HG03139 (cell line): ENCODE data around the gene BCAS2.

ENCODE experiments used
- ATAC-seq: cut with Tn5 transposase; IDR thresholded peaks from one replicate; pipeline ENCODE4 v1.9.1; 2021; ENCODE audit not compliant: unreplicated experiment

Gene BCAS2

GRCh38 chr1:114559356-114559755, 22.1 kb downstream of the BCAS2 start:
- no peak for ATAC-seq

GRCh38 chr1:114558544-114558943, 22.9 kb downstream of the BCAS2 start:
- ATAC-seq = no peak

GRCh38 chr1:114554577-114554976, 26.8 kb downstream of the BCAS2 start:
- no peak for ATAC-seq

GRCh38 chr1:114552106-114552639, 29.2 kb downstream of the BCAS2 start:
- ATAC-seq = no peak

GRCh38 chr1:114551400-114551799, 30.0 kb downstream of the BCAS2 start:
- ATAC-seq = no peak

- ATAC-seq = no peak
Observed at GRCh38 chr1:114550336-114550735, 31.1 kb downstream of the BCAS2 start.

GRCh38 chr1:114549137-114549536, 32.3 kb downstream of the BCAS2 start:
- ATAC-seq = no peak

GRCh38 chr1:114547076-114547475, 34.3 kb downstream of the BCAS2 start:
- ATAC-seq = no peak

GRCh38 chr1:114545796-114546195, 35.6 kb downstream of the BCAS2 start:
- ATAC-seq = no peak

GRCh38 chr1:114545315-114545714, 36.1 kb downstream of the BCAS2 start:
- ATAC-seq = no peak

- ATAC-seq = no peak
Observed at GRCh38 chr1:114540821-114541220, 40.6 kb downstream of the BCAS2 start.

GRCh38 chr1:114540272-114540671, 41.1 kb downstream of the BCAS2 start:
- no peak for ATAC-seq

GRCh38 chr1:114536043-114536442, 45.4 kb downstream of the BCAS2 start:
- no peak for ATAC-seq

- ATAC-seq = no peak
Observed at GRCh38 chr1:114535401-114535800, 46.0 kb downstream of the BCAS2 start.

GRCh38 chr1:114531094-114531493, 50.3 kb downstream of the BCAS2 start:
- no peak for ATAC-seq

- no peak for ATAC-seq
Observed at GRCh38 chr1:114530224-114530623, 51.2 kb downstream of the BCAS2 start.

- ATAC-seq = no peak
Observed at GRCh38 chr1:114524944-114525343, 56.5 kb downstream of the BCAS2 start.

GRCh38 chr1:114522264-114522575, 59.2 kb downstream of the BCAS2 start:
- no peak for ATAC-seq

GRCh38 chr1:114521396-114522263, 59.8 kb downstream of the BCAS2 start:
- no peak for ATAC-seq
